ENCODE data around the gene EFNA2.

DNA sequence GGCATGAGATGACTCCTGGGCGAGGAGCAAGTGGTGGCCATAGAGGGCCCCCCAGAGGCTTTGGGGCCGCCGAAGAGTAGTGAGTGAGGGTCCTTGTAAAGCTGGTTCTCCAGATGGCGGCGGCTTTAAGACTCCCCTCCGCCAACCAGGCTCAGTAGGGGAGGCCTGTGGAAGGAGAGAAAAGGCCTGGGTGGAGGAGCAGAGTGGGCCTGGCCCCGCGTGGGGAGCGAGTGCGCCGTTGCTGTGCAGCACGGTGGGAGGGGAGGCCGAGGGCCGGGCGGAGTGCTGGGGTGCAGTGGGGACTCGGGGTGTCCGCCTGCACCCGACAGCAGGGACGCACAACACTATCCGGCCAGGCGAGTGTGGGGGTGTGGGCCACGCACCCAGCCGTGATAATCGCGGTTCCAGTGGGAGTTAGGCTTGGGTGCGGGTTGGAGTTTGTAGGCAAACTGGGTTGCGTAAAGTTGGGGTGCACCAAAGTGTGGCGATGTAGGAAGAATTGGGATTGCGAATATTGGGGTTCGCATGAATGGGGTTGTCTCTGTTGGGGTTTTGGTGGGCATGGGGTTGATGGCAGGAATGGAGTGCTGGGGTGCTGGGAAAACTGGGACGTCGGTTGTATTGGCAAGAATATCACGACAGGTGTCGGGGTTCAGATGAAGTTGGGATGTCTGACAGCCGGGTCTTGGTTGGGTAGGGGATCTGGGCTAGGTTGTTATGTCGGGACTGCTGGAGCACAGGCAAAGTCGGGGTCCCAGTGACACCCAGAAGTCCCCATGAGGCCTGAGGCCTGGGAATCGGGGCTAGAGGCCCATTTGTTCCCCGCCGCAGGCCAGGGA, 17.2 kb upstream of the EFNA2 start:
- TF ChIP-seq ELF1 (IDR thresholded peaks at IDR 0.05; ENCODE audit: borderline replicate concordance, low read depth) = no peak
- TF ChIP-seq CTCF (IDR thresholded peaks at IDR 0.05 in 2 of 3, conservative IDR thresholded peaks at IDR 0.05 in 1 of 3; ENCODE audit: borderline replicate concordance in 1 of 3, insufficient read depth in 1 of 3, low read depth in 2 of 3, low read length in 2 of 3) = no peak
- TF ChIP-seq REST (IDR thresholded peaks at IDR 0.05; ENCODE audit: low read depth) = no peak
- TF ChIP-seq ZFX (IDR thresholded peaks at IDR 0.05) = no peak
